Measurements from ENCODE around the gene SMU1. TPM values are rescaled to one million over a fixed set of nuclear protein-coding genes. Genes with fewer than 3 reads are reported as not detected.

The SMU1 gene
- total and polyA plus RNA-seq, 11 donors, result 6.7 to 19.4 (median 15.2) TPM

GRCh38 chr9:33103501-33104281, 27.2 kb upstream of the SMU1 start:
- H3K4me3 ChIP-seq, result no peak overlapping the region
- WGBS, 4 donors, result 63 to 71% (median 64%) methylated on average over 8 of the region's 8 CpGs
- no peaks in the 10 kb centered on the region for H3K27me3 ChIP-seq
- peaks cover 7 to 58% (median 38%) of the 10 kb centered on the region in 12 donors for H3K4me1 ChIP-seq
- DNase-seq (no peak), ATAC-seq (peak in 1 of 4 donors; percentile 15)
- intact Hi-C loops (cut with DNase I), result loop anchor here in 3 of 10 donors (5.0 to 10.0 kb wide), 3 partner anchors 61 to 124 kb away; partner anchors contain the start of gene B4GALT1 (in 2 of the 3)
- peak overlapping the region in 7 of 12 donors; percentile 24 to 43 (median 33) for H3K27ac ChIP-seq
- H3K36me3 ChIP-seq, result no peaks in the 10 kb centered on the region
- TF ChIP-seq POLR2A (IDR thresholded peaks at IDR 0.05), result no peak
- TF ChIP-seq, protein P1, sequence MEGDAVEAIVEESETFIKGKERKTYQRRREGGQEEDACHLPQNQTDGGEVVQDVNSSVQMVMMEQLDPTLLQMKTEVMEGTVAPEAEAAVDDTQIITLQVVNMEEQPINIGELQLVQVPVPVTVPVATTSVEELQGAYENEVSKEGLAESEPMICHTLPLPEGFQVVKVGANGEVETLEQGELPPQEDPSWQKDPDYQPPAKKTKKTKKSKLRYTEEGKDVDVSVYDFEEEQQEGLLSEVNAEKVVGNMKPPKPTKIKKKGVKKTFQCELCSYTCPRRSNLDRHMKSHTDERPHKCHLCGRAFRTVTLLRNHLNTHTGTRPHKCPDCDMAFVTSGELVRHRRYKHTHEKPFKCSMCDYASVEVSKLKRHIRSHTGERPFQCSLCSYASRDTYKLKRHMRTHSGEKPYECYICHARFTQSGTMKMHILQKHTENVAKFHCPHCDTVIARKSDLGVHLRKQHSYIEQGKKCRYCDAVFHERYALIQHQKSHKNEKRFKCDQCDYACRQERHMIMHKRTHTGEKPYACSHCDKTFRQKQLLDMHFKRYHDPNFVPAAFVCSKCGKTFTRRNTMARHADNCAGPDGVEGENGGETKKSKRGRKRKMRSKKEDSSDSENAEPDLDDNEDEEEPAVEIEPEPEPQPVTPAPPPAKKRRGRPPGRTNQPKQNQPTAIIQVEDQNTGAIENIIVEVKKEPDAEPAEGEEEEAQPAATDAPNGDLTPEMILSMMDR (IDR thresholded peaks at IDR 0.05), result no peak
- H3K9me3 ChIP-seq, result no peaks in the 10 kb centered on the region

DNA sequence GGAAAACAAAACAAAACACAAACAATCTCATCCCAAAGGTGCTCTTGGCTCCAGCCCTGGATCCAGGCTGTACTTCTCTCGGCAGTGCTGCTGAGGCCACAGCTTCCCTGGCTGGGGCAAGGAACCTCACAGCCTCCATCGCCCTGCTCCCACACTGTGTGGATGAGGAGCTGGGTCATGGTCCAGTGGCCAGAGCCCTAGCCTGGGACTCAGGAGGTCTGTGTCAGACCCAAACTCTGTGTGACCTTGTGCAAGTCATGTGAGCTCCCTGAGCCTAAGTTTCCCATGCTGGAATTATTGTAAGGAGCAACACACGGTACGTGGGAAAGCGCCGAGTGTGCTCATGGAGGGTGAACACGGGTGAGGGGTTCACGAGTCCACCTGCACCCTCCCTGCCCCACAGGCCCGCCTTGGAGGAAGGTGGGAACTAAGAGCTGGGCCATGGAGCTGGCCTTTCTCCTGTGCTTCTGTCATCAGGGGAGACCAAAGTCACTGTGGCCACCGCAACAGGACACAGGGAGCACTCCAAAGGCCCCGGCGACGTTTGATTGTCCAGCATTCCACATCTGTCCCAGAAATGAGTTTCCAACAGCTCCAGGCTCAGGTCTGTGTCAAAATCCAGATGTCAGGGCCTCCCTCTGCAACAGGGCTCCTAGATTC, 26.2 kb upstream of the SMU1 start:
- WGBS, 4 donors, result 91 to 97% (median 95%) methylated on average over 8 to 13 of the region's 13 CpGs
- DNase-seq (no peak), ATAC-seq (no peak)
- Histone ChIP-seq H3K4me3 (no peak overlapping the region), H3K9me3 (no peaks in the 10 kb centered on the region), H3K27me3 (no peaks in the 10 kb centered on the region), H3K36me3 (no peaks in the 10 kb centered on the region), H3K27ac (peak overlapping the region in 4 of 12 donors; percentile 18 to 34 (median 26)), H3K4me1 (peaks cover 7 to 51% (median 33%) of the 10 kb centered on the region in 12 donors)
- intact Hi-C loops (cut with DNase I), result loop anchor here in 3 of 10 donors (5.0 to 10.0 kb wide), 3 partner anchors 62 to 125 kb away; partner anchors contain the start of gene B4GALT1 (in 2 of the 3)
- TF ChIP-seq, protein P1 (IDR thresholded peaks at IDR 0.05), result no peak
- no peak for TF ChIP-seq POLR2A (IDR thresholded peaks at IDR 0.05)

- H3K9me3 ChIP-seq, result no peaks in the 10 kb centered on the region
- WGBS, 4 donors, result 70 to 77% (median 72%) methylated on average over 8 to 10 of the region's 10 CpGs
- no peak for TF ChIP-seq POLR2A (IDR thresholded peaks at IDR 0.05)
- TF ChIP-seq, protein P1 (IDR thresholded peaks at IDR 0.05), result no peak
- DNase-seq (no peak), ATAC-seq (peak in 3 of 4 donors; percentile 21 to 58 (median 55))
- peaks cover 0 to 38% (median 19%) of the 10 kb centered on the region in 12 donors for H3K4me1 ChIP-seq
- no peak overlapping the region for H3K4me3 ChIP-seq
- no peaks in the 10 kb centered on the region for H3K36me3 ChIP-seq
- H3K27ac ChIP-seq, result peak overlapping the region in 5 of 12 donors; percentile 8 to 27 (median 18)
- no peaks in the 10 kb centered on the region for H3K27me3 ChIP-seq
- intact Hi-C loops (cut with DNase I), result loop anchor here in 3 of 10 donors (5.0 to 10.0 kb wide), 3 partner anchors 63 to 126 kb away; partner anchors contain the start of gene B4GALT1 (in 2 of the 3)
Measured at GRCh38 chr9:33101104-33101951, 24.9 kb upstream of the SMU1 start.
